ENCODE data around the gene NFIB. TPM values are rescaled to one million over a fixed set of nuclear protein-coding genes. Genes with fewer than 3 reads are reported as not detected.

Gene NFIB
- polyA plus RNA-seq, 4 donors: 17.7 to 53.9 (median 26.4) TPM

DNA sequence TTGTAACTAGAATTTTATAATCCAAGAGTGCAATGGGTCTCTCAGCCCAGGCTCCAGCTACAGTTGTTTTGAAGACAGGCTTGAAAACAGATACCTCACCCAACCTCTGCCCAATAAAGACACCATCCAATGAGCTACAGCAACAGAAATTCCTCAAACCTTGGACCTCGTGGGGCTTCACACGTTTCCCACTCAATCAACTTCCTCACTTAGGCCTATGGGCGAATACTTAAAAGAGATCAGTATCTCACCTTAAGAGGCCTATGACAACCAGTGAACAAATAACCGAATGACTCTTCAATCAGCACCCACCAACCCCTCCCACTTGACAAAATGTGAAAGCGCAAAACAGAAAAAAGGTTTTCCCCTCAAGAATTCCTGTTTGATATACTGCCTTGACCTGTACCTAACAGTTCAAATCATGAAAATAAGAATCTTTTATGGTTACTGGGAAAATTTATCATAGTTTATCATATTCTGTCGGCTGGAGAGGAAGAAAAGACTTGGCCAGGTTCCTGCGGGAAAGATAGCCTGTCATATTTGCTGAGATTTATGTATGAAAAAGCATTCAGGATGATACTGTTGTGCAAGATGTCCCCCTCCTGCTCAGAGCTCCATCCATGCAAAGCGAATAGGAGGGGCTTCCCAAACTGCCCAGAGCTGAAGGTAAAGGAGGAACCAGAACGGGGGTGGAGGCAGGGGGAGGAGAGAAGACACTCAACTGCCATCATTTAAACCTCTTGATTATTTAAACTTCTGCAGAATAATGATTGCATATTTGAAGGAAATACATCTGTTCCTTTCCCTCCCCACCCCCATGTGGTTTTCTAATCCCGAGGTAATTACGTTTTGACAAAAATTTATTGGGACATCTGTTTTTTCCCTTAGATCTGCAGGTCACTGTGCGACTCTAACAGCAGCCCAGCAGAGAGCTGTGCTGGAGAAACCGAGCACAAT is 256.3 kb downstream of the NFIB start:
- DNase-seq (ENCODE audit: low read depth in 4 of 4, low spot score in 3 of 4): no peak

DNA sequence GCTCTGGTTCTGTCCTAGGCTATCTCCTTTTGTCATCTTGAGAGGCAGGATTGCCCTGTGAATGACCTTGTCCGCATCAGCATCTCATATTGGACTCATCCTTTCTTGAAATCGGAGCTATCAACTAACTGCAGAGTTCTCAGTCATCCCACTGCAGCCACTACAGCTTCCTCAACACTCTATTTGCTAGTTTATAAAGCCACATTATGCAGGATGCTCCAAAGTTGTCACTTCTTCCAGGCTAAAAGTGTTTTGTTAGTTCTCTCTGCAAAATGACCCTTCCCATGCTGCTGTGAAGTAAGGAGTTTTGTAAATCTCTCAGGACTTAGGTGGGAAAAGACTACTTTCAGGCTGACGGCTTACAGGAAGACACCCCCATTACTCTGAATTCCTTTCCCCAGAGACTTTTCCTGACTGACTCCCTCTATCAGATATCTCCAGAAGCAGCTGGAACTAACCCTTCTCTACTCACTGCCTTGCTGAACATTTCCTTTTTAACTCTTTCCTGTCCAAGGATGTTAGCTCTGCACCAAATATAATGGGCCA is 257.6 kb downstream of the NFIB start:
- no peak for DNase-seq (ENCODE audit: low read depth in 4 of 4, low spot score in 3 of 4)

DNA sequence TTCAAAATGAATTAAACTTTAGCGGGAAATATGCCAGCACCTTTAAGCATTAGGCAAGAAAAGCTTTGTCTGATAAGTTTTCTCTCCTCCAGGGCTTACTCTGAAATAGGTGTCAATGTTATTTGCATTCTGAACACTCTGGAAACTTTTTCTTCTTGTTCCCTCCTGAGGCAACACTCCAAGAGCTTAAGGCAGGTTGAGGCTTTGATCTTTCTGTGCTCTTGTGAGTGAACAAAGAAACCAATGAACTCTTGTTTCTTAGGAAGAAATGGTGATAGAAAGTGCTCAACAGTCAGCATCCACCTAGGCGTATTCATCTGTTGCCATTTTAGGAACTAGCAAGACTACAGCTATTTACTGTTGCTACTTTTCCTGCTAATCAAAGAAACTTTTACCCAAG is 259.8 kb downstream of the NFIB start:
- no peak for DNase-seq (ENCODE audit: low read depth in 4 of 4, low spot score in 3 of 4)

DNA sequence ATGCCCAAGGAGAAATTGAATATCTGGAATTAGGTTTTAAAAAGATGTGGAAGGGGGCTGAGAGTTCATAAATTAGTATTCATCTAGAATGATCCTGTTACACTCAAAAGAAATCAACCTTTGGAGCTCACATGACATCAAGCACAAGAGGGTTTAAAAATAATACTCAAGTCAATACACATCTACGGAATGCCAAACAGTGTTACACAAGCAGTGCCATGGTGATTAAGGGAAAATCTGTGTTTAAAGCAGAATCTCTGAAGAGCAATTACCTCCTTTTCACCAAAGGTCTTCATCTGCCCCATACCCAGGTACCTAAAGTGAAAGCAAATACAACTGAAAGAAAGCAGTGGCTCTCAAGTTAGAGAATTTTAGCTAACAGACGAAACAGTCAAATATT is 261.6 kb downstream of the NFIB start:
- DNase-seq (ENCODE audit: low read depth in 4 of 4, low spot score in 3 of 4): no peak

DNA sequence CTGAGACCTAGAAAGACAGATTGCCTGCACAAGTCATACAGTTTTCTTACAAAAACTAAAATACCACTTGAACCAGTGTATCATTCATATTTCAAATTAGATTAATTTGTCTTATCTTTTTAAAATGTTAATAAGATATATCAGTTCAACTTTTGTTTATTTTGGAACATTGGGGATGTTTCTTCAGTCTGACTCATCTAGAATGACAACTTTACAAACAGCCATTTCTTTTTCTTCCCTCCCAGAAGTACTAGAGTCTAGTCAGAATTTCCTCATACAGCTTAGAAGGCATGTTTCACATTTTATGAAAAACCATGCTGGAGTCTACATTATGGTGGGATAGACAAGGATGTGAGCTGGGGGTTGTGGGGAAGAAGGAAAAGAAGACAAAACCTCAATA is 262.5 kb downstream of the NFIB start:
- DNase-seq (ENCODE audit: low read depth in 4 of 4, low spot score in 3 of 4): no peak

DNA sequence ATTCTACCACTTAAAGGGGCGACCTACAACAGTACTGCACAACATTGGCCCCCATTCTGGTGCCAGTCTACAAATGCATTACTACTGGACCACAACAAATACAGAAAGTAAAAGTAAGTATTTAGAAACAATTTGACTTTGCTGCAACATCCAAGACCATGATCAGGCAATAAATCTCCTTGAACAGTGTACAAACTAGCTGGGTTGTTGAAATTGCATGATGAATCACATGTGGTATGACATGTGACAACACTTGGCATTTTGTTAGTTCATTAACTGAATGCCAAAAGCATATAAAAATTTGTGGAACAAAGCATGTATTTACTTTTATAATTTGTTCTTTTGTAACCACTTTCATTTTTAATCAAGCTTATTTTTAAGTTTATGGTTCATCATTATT is 270.5 kb downstream of the NFIB start:
- DNase-seq (ENCODE audit: low read depth in 4 of 4, low spot score in 3 of 4): no peak

DNA sequence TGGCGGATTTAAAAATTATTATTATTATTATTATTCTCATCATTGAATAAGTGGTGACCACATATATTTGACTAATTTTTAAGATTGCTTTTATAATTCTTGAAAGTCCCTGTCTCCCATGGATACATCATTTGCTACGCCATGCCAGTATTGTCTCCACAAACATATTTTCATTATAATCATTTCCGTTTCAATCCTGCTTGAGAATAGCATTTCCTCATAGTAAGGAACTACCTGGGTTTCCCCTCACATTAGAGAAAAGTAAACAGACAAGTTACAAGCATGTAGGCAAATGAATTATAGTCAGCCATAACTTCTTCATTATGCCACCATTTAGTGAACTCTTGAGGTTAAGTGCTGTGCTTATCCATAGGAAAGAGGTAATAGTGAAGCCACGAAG is 276.6 kb downstream of the NFIB start:
- no peak for DNase-seq (ENCODE audit: low read depth in 4 of 4, low spot score in 3 of 4)

DNA sequence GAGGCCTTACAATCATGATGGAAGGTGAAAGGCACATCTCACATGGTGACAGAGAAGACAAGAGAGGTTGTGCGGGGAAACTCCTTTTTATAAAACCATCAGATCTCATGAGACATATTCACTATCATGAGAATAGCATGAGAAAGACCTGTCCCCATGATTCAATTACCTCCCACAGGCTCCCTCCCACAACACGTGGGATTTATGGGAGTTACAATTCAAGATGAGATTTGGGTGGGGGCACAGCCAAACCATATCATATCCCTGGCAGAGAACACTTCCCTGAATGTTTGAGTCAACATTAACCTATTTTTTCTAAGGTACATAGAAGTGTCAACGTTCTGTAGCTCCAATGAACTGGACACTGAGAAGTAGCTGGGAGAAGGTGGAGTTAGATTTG is 280.9 kb downstream of the NFIB start:
- no peak for DNase-seq (ENCODE audit: low read depth in 4 of 4, low spot score in 3 of 4)
